DMS79 treated with DMSO at 0.1 percent for 48 hours (cell line): ENCODE measurements around the gene STARD5.
A peak's percentile ranks its signal among the peaks of the same experiment; 100 is the strongest.
"Not testable (repeated sequence)": the region's sequence is repeated elsewhere in the genome, so short reads cannot be mapped to it uniquely, and the experiment has no call there.

Experiments
- DNase-seq: peaks from one replicate; lab custom pipeline; 2025; lab: John Stamatoyannopoulos, UW

STARD5 gene

DNA sequence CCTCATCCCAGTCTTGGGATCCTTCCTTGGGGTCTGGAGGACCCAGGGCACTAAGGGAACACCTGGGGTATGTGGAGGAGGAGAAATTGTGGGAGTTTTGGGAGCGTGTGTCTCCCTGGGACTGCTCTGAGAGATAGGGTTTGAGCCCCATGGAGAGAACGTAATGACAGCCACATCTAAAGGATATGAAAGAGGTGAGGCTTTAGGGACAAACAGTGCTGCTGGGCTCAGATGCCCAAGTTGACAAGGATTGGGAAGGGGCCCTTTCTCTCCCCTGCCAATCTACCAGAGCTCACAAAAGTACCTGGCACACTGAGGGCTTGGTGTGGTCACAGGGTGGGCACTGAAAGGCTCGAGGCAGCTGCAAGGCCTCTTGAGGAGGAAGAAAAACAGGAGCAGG lies 13.3 kb upstream of the STARD5 start:
- no peak for DNase-seq

DNA sequence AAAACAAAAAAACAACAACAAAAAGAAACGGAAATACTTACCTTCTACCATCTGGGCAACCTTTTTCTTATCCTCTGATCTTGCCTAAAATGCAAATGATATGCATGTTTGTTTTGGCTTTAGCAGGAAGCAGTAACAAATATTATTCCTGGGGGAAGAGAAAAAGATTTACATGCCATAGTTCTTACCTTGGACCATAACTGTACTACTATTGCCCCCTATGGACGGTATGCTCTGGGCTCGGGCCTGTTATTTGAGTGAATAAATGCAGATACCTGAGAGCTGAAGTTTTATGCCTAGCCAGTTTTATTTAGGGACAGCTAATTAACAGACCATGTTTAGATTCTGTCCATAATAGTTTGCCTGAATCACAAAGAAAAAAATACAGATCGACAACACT lies 12.6 kb upstream of the STARD5 start:
- DNase-seq = no peak

DNA sequence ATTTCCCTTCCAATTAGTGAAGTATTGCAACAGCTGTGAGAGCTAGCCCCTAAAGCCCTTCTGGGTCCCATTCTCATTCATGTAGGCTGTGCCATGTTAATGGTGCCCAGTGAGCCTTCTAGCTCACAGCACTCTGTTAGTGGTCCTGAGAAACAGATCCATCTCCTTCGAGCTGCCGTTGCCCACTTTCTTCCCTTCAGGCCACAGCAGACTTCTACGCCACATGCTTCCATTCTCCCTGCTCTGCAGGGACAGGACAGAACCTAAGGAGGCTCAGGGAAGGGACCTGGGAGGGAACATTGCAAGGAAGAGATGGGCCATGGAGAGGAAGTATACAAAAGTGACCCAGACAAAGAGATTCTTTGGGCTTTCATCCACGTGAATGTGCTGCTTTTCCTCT lies 11.7 kb upstream of the STARD5 start:
- DNase-seq = no peak

DNA sequence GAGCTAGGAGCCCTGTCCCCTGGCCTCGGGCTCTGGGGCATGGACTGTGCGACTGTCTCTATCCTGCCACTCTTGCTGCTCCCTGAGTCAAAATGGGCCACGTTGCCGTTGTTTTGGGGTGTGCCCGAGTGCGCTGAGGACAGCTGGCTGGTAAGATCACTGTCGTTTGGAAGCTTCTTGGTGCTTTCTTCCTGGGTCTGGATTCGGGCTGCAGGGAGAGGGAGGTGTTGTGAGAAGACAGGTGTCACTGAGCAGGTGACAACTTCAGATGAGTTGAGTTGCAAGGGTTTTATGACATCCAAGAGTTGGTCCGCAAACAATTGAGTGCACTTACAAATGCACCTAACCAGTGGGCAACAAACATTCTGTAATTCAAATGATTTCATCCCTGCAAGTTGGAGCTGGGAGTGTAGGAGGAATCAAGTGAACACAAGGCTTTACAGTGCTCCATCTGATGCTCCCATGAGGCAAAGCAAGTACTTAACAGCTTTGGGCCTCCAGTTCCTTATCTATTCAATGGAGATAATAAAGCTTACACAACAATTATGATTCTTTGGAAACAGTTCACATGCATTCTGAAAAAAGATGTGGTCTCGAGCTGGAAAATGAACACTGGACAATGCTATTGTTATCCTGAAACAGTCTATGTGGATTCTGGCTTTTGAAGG lies 11.0 kb upstream of the STARD5 start:
- peak; percentile 65 for DNase-seq

DNA sequence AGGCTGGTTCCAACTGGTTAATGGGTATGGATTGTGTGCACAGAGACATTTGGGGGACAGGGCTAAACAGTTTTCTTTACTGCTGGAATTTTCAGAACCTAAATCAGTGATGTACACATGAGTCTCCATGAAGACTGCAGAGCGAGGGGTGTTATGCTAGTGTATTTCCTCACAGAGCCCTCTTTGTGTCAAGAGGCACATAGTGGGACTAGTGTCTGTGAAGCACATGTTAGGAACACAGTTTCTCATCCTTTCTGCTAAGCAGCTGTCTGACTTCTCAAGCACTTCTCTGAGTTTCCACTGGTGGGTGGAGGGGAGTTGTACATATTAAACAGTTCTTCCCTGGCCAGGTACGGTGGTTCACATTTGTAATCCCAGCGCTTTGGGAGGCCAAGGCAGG lies 9.4 kb upstream of the STARD5 start:
- DNase-seq = no peak

- DNase-seq = no peak
These were observed 8.4 kb upstream of the STARD5 start for GRCh38 chr15:81332326-81332725.

- DNase-seq = no peak
These were observed 7.7 kb upstream of the STARD5 start for GRCh38 chr15:81331600-81331999.

- DNase-seq = not testable (repeated sequence)
These were observed 7.2 kb upstream of the STARD5 start for GRCh38 chr15:81331141-81331540.

- no peak for DNase-seq
These were observed 6.6 kb upstream of the STARD5 start for GRCh38 chr15:81330366-81331090.

DNA sequence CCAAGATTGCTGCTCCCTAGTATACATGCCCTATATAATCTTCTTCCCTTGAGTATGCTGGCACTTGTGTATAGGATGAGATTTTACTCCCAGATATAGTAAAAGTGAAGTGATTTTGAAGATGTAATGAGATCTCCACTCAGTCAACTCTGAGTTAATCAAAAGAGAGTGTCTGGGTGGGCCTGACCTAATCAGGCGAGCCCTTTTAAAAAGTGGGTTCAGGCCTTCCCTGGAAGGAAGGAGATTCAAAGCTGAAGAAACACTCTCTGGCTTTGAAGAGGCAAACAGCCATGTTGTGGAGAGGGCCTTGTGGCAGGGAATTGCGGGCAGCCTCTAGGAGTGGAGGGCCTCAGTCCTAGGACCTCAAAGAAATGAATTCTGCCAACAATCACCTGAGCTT lies 5.5 kb upstream of the STARD5 start:
- DNase-seq = no peak

GRCh38 chr15:81327516-81327915 lies 3.6 kb upstream of the STARD5 start:
- no peak for DNase-seq

DNA sequence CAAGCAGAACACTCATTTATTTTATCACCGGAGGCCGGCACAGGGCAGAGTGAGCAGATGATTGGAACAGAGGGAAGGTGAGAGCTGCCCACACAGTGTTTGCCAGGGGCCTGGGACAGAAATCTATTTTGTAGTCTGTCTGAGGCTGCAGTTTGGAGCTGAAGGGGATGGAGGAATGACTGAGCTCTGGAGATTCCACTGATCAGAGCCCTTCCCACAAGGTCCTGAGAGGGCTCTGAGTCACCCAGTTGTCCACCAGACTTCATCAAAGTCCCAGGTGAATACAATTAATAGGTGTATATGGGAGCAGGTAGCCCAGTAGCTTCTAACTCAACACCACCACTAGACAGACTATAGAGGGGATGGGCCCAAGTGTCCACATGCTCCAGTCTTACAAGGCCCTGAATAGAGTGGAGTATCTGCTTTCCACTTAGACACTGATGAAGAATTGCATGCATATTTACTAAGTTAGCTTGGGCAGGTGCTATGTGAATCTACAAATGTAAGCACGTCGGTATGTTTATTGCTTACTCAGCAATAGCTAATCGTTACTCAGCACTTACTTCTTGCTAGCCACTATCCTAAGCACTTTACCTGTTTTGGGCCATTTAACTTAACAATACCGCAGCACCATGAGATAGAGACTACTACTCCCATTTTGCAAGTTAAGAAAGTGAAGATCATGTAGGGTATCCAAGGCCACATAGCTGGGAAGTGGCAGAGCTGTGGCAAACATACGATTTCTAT lies 2.7 kb upstream of the STARD5 start:
- no peak for DNase-seq

- no peak for DNase-seq
These were observed 390 bp downstream of the STARD5 start for GRCh38 chr15:81323559-81323943.

- no peak for DNase-seq
These were observed 1.2 kb downstream of the STARD5 start for GRCh38 chr15:81322676-81323253.

- no peak for DNase-seq
These were observed 2.3 kb downstream of the STARD5 start for GRCh38 chr15:81321667-81322066.

DNA sequence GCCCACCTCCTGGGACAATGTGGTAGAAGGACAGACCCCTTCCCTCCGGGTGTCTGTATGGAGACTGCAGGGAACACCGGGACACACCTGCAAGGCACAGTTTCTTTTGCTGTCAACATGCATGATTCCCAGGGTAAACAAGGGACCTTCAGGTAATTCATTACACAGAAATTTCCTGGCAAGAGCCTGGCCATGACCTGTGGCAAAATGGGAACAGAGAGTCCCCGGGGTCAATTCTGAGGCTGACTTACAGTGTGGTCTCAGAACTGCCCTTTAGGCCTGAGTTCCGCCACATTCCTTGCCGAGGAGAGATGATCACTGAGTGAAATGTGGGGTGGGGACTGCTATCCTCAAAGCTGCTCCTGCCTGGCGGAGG lies 6.3 kb downstream of the STARD5 start:
- no peak for DNase-seq

DNA sequence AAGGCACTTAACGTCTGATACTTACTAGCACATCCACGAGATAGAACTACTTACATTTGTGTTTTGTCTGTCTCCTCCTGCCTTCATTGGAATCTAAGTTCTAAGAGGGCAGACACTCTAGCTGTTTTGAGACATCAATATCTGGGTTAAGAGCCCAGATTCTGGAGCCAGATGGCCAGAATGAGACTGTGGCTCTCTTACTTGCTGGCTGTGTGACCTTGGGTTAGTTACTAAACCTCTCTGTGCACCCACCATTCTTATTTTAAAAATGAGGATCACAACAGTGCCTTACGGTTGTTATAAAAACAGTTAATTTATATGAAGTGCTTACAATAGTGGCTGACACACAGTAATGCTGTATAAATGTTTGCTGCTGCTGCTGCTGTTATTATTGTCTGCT lies 7.7 kb downstream of the STARD5 start:
- DNase-seq = no peak

GRCh38 chr15:81315452-81316175 lies 8.3 kb downstream of the STARD5 start:
- DNase-seq = no peak

DNA sequence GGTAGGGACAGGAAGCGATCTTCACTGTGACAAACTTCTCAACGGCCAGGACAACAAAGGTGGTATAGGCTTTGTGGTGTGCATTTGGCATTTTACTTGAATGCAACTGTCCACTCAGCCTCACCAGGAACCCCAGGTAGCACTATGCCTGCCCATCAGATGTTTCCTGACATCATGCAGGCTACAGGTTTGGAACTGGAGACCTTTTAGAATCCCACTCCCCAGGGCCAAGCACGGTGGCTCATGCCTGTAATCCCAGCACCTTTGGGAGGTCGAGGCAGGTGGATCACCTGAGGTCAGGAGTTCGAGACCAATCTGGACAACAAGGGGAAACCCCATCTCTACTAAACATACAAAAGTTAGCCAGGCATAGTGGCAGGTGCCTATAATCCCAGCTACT lies 9.6 kb downstream of the STARD5 start:
- DNase-seq = no peak

DNA sequence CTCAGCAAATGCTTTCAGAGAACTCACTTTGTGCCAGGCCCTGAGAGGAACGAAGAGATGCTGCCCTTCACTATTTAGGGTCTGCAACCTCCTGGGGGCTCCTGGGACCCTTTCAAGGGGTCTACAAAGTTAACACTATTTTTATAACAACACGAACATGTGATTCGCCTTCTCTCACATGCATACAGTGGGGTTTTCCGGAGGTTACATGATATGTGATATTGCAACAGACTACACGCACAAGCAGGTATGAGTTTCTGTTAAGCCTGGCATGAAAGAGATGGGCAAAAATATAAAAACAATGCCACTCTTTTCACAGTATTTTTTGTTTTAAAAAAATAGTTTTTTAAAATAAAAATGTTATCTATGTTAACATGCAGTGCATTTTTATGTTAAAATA lies 10.3 kb downstream of the STARD5 start:
- DNase-seq = no peak

DNA sequence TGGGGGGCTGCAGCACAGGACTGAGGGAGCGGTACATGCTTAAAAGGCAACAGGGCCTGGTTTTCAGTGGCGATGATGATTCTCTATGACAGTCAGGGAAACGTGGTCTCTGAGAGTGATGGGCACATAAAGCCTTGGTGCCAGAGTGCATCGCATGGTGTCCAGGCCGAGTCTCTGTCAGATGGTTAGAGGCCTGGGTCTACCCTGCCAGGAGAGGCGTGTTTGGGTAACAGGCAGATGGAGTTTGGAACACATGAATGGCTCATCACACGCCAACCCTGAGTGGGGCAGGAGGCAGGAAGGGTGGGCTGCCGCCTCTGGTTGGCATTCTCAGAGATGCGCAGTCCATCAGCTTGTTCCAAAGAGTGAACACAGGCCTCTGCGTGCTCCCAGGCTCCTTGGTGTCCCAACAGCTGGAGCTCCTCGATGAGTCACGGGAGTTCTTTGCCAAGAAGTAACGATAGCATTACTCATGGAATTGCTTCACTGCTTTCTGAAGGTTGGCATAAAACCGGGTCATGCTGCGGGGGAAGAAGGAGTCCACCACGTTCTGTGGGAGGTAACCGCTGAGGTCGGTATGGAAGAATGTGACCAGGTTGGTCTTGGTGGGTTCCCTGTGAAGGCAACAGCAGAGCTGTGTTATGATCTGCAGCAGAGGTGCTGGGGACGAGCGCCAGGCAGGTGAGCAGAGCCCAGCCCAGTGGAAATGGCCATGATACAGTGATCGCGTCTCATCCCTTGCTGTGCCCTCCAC lies 11.0 kb downstream of the STARD5 start:
- DNase-seq = no peak
